Stimulated activated memory B cell treated with anti-CD40 and anti-IgM and Interleukin-4, amounts not matched to agents 10 μg/mL and 1 μg/mL and 100 μg/mL, for 72 hours (primary cell): ENCODE results near the gene SLC2A9.

ENCODE experiments used
- ATAC-seq: fragments of 150-1000 bp; cut with Tn5 transposase; 2 replicates; pipeline ENCODE4 v1.10.0; 2021
- H3K27ac Mint-ChIP-seq: one replicate; pipeline ENCODE4 v1.8.0; 2022; ENCODE audit warnings: mild to moderate bottlenecking, mixed read lengths
- H3K27me3 Mint-ChIP-seq: one replicate; pipeline ENCODE4 v1.8.0; 2022; ENCODE audit warnings: mixed read lengths
- H3K36me3 Mint-ChIP-seq: one replicate; pipeline ENCODE4 v1.8.0; 2022; ENCODE audit warnings: mixed read lengths
- H3K4me1 Mint-ChIP-seq: one replicate; pipeline ENCODE4 v1.8.0; 2022; ENCODE audit warnings: mixed read lengths
- H3K4me3 Mint-ChIP-seq: one replicate; pipeline ENCODE4 v1.8.0; 2022; ENCODE audit warnings: mild to moderate bottlenecking, moderate library complexity, mixed read lengths
- H3K9me3 Mint-ChIP-seq: one replicate; pipeline ENCODE4 v1.8.0; 2022; ENCODE audit warnings: mixed read lengths

Gene SLC2A9

GRCh38 chr4:10020871-10021652 is at the start of gene SLC2A9:
TSS of gene SLC2A9 (minus strand) at chr4:10021497. CDS start at chr4:10021429, 68 bp downstream.
- H3K36me3 Mint-ChIP-seq, result no peaks in the 10 kb centered on the region
- no peak within 1 kb of the TSS for H3K27ac Mint-ChIP-seq
- no peak within 1 kb of the TSS for H3K4me3 Mint-ChIP-seq
- H3K4me1 Mint-ChIP-seq, result peaks cover 40% of the 10 kb centered on the region
- no peak for ATAC-seq
- no peaks in the 10 kb centered on the region for H3K27me3 Mint-ChIP-seq
- no peaks in the 10 kb centered on the region for H3K9me3 Mint-ChIP-seq

- Mint-ChIP-seq H3K4me3 (no peak overlapping the region), H3K27ac (no peak overlapping the region), H3K4me1 (no peaks in the 10 kb centered on the region), H3K27me3 (no peaks in the 10 kb centered on the region), H3K9me3 (no peaks in the 10 kb centered on the region), H3K36me3 (peaks cover 65% of the 10 kb centered on the region)
- ATAC-seq, result no peak
Observed at GRCh38 chr4:10069075-10069642, 47.9 kb upstream of the SLC2A9 start.

GRCh38 chr4:10066670-10067651 is 45.7 kb upstream of the SLC2A9 start:
- no peak overlapping the region for H3K4me3 Mint-ChIP-seq
- H3K9me3 Mint-ChIP-seq, result no peaks in the 10 kb centered on the region
- no peak overlapping the region for H3K27ac Mint-ChIP-seq
- peaks cover 47% of the 10 kb centered on the region for H3K36me3 Mint-ChIP-seq
- ATAC-seq, result no peak
- H3K4me1 Mint-ChIP-seq, result no peaks in the 10 kb centered on the region
- no peaks in the 10 kb centered on the region for H3K27me3 Mint-ChIP-seq

- Mint-ChIP-seq H3K27ac (no peak overlapping the region), H3K4me3 (no peak overlapping the region), H3K36me3 (peaks cover 55% of the 10 kb centered on the region), H3K9me3 (no peaks in the 10 kb centered on the region), H3K27me3 (no peaks in the 10 kb centered on the region), H3K4me1 (peaks cover 3% of the 10 kb centered on the region)
- no peak for ATAC-seq
Observed at GRCh38 chr4:10066206-10066605, 44.9 kb upstream of the SLC2A9 start.

GRCh38 chr4:10063544-10064300 is 42.4 kb upstream of the SLC2A9 start:
- Mint-ChIP-seq H3K4me3 (no peak overlapping the region), H3K27ac (no peak overlapping the region), H3K36me3 (peaks cover 59% of the 10 kb centered on the region), H3K27me3 (no peaks in the 10 kb centered on the region), H3K4me1 (peaks cover 6% of the 10 kb centered on the region), H3K9me3 (no peaks in the 10 kb centered on the region)
- no peak for ATAC-seq

GRCh38 chr4:10061650-10062415 is 40.5 kb upstream of the SLC2A9 start:
- no peak overlapping the region for H3K27ac Mint-ChIP-seq
- H3K4me3 Mint-ChIP-seq, result no peak overlapping the region
- H3K36me3 Mint-ChIP-seq, result peaks cover 55% of the 10 kb centered on the region
- H3K4me1 Mint-ChIP-seq, result peaks cover 6% of the 10 kb centered on the region
- H3K9me3 Mint-ChIP-seq, result no peaks in the 10 kb centered on the region
- no peak for ATAC-seq
- H3K27me3 Mint-ChIP-seq, result no peaks in the 10 kb centered on the region

DNA sequence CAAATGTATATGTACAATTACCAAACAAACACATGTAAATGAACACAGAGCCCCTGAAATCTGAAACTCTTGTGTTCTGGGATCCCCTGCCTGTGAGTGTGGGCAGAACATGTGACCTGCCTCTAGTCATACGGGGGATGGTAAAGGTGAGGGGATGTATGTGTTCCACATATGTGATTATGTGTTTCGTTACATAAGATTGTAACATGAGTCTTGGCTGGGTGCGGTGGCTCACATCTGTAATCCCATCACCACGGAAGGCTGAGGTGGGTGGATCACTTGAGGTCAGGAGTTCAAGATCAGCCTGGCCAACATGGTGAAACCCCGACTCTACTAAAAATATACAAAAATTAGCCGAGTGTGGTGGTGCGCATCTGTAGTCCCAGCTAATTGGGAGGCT is 37.1 kb upstream of the SLC2A9 start:
- Mint-ChIP-seq H3K9me3 (no peaks in the 10 kb centered on the region), H3K4me3 (no peak overlapping the region), H3K36me3 (peaks cover 44% of the 10 kb centered on the region), H3K27ac (no peak overlapping the region), H3K27me3 (no peaks in the 10 kb centered on the region), H3K4me1 (peaks cover 6% of the 10 kb centered on the region)
- no peak for ATAC-seq

DNA sequence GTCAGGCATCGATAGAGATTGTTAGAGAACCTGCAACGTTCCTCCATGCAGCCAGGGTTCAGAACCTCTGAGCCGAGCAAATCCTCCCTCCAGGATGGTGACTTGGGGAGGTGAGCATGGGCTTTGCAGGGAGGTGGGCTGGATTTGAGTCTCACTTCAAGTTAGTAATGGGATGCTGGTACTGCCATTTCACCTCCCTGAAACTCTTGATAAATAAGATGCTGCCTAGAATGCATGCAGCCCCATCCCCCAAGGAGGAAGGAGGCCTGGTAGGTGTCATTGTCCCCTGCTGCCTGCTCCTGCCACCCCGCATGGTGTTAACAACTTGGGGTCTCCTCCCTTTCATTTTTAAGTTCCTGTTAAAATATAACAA is 35.7 kb upstream of the SLC2A9 start:
- no peak for ATAC-seq
- no peaks in the 10 kb centered on the region for H3K27me3 Mint-ChIP-seq
- no peak overlapping the region for H3K4me3 Mint-ChIP-seq
- no peaks in the 10 kb centered on the region for H3K9me3 Mint-ChIP-seq
- peaks cover 6% of the 10 kb centered on the region for H3K4me1 Mint-ChIP-seq
- peaks cover 49% of the 10 kb centered on the region for H3K36me3 Mint-ChIP-seq
- no peak overlapping the region for H3K27ac Mint-ChIP-seq

DNA sequence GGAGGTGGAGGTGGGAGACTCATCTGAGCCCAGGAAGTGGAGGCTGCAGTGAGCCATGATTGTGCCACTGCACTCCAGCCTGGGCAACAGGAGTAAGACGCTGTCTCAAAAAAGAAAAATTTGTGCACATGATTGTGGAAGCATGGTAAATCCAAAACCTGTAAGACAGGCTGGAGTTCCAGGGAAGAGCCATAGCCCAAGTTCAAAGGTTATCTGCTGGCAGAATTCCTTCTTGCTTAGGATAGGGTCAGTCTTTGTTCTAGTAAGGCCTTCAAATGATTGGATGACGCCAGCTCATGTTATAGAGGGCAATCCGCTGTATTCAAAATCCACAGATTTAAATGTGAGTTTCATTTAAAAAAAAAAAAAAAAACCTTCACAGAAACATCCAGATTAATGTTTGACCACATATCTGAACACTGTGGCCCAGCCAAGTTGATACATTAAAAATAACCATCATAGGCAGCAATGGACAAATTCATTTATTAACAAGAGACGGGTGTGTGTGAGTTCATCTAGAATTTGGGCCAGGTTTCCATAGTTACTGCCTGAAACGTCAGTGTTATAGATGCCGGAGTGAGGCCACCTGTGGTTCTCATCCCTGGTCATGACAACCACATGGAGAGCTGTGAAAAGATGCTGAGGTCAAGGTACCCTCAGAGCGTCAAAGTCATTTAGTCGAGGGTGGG is 35.2 kb upstream of the SLC2A9 start:
- no peaks in the 10 kb centered on the region for H3K27me3 Mint-ChIP-seq
- H3K4me3 Mint-ChIP-seq, result no peak overlapping the region
- ATAC-seq, result no peak
- H3K9me3 Mint-ChIP-seq, result no peaks in the 10 kb centered on the region
- H3K4me1 Mint-ChIP-seq, result peaks cover 5% of the 10 kb centered on the region
- no peak overlapping the region for H3K27ac Mint-ChIP-seq
- peaks cover 44% of the 10 kb centered on the region for H3K36me3 Mint-ChIP-seq

- Mint-ChIP-seq H3K36me3 (peaks cover 39% of the 10 kb centered on the region), H3K27ac (no peak overlapping the region), H3K4me3 (no peak overlapping the region), H3K27me3 (no peaks in the 10 kb centered on the region), H3K4me1 (no peaks in the 10 kb centered on the region), H3K9me3 (no peaks in the 10 kb centered on the region)
- ATAC-seq, result no peak
Observed at GRCh38 chr4:10055871-10056270, 34.6 kb upstream of the SLC2A9 start.

GRCh38 chr4:10054571-10055041 is 33.3 kb upstream of the SLC2A9 start:
- Mint-ChIP-seq H3K4me1 (no peaks in the 10 kb centered on the region), H3K36me3 (peaks cover 39% of the 10 kb centered on the region), H3K4me3 (no peak overlapping the region), H3K27ac (no peak overlapping the region), H3K9me3 (no peaks in the 10 kb centered on the region), H3K27me3 (no peaks in the 10 kb centered on the region)
- no peak for ATAC-seq

DNA sequence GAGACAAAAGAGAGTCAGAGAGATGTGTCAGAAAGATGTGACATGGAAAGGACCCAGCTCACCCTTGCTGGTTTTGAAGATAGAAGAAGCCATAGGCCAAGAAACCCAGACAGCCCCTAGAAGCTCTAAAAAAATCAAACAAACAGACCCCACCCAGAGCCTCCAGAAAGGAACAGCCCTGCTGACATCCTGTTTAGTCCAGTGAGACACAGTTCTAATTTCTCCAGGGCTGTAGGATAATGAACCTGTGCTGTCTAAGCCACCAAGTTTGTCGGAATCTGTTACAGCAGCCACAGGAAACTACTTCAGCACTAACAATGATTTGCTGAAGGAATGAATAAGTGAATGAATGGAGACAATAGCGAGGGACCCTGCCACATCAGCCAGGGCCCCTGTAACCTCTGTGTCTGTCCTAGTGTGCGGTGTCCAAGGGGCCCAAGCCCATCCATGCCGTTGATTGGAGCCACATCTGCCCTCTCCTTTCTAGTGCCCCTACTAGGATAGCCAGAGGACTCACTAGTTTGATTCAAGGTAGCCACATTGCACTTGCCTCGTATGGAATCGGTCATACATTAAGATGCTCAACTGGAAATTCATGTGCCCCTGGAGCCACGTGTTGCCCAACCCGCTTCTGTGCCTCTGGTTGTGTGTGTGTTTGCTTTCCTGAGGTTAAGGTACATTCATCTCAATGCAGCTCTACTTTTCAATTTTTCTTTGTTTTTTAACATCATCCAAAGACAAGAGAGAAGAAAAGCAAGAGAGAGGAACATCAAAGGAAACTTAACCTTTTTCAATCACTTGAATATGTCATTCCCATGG is 32.5 kb upstream of the SLC2A9 start:
- no peaks in the 10 kb centered on the region for H3K4me1 Mint-ChIP-seq
- H3K9me3 Mint-ChIP-seq, result no peaks in the 10 kb centered on the region
- no peak overlapping the region for H3K4me3 Mint-ChIP-seq
- peaks cover 32% of the 10 kb centered on the region for H3K36me3 Mint-ChIP-seq
- H3K27me3 Mint-ChIP-seq, result no peaks in the 10 kb centered on the region
- no peak for ATAC-seq
- no peak overlapping the region for H3K27ac Mint-ChIP-seq

DNA sequence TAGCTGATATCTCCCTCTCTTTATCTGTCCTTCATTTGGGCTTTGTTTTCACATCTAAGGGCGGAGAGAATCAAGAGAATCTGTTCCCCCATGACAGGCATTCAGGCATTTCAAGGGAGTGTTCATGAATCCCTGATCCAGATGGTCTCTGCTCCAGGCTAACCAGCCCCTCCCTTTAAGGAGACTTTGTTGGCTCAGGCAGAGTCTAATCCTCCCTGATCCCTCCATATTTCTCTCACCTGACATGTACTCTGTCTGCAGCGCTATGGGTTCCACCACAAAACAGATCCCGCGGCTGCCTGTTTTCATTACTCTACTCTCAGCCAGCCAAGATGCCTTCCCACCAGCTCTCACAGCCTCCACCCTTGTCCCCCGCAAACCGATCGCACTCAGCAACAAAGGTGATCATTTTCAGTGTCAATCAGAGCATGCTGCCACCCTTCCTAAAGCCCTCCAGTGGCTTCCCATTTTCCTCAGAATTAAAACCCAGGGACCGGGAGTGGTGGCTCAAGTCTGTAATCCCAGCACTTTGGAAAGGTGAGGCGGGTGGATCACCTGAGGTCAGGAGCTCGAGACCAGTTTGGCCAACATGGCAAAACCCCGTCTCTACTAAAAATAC is 30.3 kb upstream of the SLC2A9 start:
- H3K27ac Mint-ChIP-seq, result no peak overlapping the region
- H3K36me3 Mint-ChIP-seq, result peaks cover 26% of the 10 kb centered on the region
- H3K27me3 Mint-ChIP-seq, result no peaks in the 10 kb centered on the region
- no peak overlapping the region for H3K4me3 Mint-ChIP-seq
- no peaks in the 10 kb centered on the region for H3K4me1 Mint-ChIP-seq
- no peak for ATAC-seq
- H3K9me3 Mint-ChIP-seq, result no peaks in the 10 kb centered on the region
